Liver (tissue), 9 donors: ENCODE results near the gene SATB2. TPM values are rescaled to one million over a fixed set of nuclear protein-coding genes. Genes with fewer than 3 reads are reported as not detected.

Experiments used
- DNase-seq: peaks from one replicate; pipeline ENCODE4 v3.0.0-alpha.2; 2017; ENCODE audit warnings: low spot score
- H3K27ac ChIP-seq, 2 donors: one replicate each; pipeline ENCODE4 v1.7.0; 2013; ENCODE audit warnings: inconsistent platforms in 2 of 2, low read length in 2 of 2, control low read depth in 1 of 2, low read depth in 1 of 2, mild to moderate bottlenecking in 1 of 2
- H3K27me3 ChIP-seq, 4 donors: one replicate each; pipeline versions ENCODE4 v1.6.1 to v1.7.0; 2013; ENCODE audit warnings: low read length in 3 of 4, inconsistent platforms in 1 of 4, mild to moderate bottlenecking in 1 of 4, moderate library complexity in 1 of 4; ENCODE audit not compliant: control insufficient read depth in 4 of 4, insufficient read depth in 4 of 4
- H3K36me3 ChIP-seq, 4 donors: one replicate each; pipeline versions ENCODE4 v1.6.1 to v1.7.0; 2013; ENCODE audit warnings: low read length in 3 of 4, mild to moderate bottlenecking in 3 of 4, low read depth in 1 of 4, moderate library complexity in 1 of 4; ENCODE audit not compliant: control insufficient read depth in 4 of 4, insufficient read depth in 3 of 4
- H3K4me1 ChIP-seq, 4 donors: one replicate each; pipeline versions ENCODE4 v1.6.1 to v1.7.0; 2013; ENCODE audit warnings: low read length in 3 of 4, mild to moderate bottlenecking in 3 of 4, moderate library complexity in 1 of 4; ENCODE audit not compliant: control insufficient read depth in 4 of 4, insufficient read depth in 4 of 4
- H3K4me3 ChIP-seq, 3 donors: one replicate each; pipeline versions ENCODE4 v1.6.1 to v1.7.0; 2013; ENCODE audit warnings: low read length in 3 of 3, control low read depth in 1 of 3, low read depth in 1 of 3, mild to moderate bottlenecking in 1 of 3
- H3K9ac ChIP-seq, 2 donors: one replicate each; pipeline ENCODE4 v1.7.0; 2013; ENCODE audit warnings: low read length in 2 of 2, mild to moderate bottlenecking in 2 of 2, moderate library complexity in 2 of 2, control low read depth in 1 of 2, low read depth in 1 of 2
- H3K9me3 ChIP-seq, 4 donors: one replicate each; pipeline versions ENCODE4 v1.6.1 to v1.7.0; 2013; ENCODE audit warnings: low read length in 3 of 4; ENCODE audit not compliant: control insufficient read depth in 4 of 4
- ATF3 ChIP-seq: IDR thresholded peaks from 2 replicates; pipeline ENCODE4 v1.6.1; 2016; ENCODE audit warnings: antibody characterized with exemption
- EGR1 ChIP-seq, 2 donors: IDR thresholded peaks; 2 replicates each; pipeline ENCODE4 v1.6.1; 2016 to 2018; ENCODE audit warnings: antibody characterized with exemption in 2 of 2, low read depth in 2 of 2
- FOXA2 ChIP-seq: IDR thresholded peaks from 2 replicates; pipeline ENCODE4 v1.6.1; 2016; ENCODE audit warnings: antibody characterized with exemption
- HNF4A ChIP-seq, 2 donors: conservative IDR thresholded peaks; 2 replicates each; pipeline ENCODE4 v1.6.1; 2016; ENCODE audit warnings: antibody characterized with exemption in 2 of 2, mild to moderate bottlenecking in 2 of 2
- HNF4G ChIP-seq: IDR thresholded peaks from 2 replicates; pipeline ENCODE4 v1.6.1; 2016; ENCODE audit warnings: antibody characterized with exemption
- JUND ChIP-seq, 2 donors: IDR thresholded peaks; 2 replicates each; pipeline ENCODE4 v1.6.1; 2016; ENCODE audit warnings: antibody characterized with exemption in 2 of 2
- NR2F2 ChIP-seq: IDR thresholded peaks from 2 replicates; pipeline ENCODE4 v1.6.1; 2016; ENCODE audit warnings: antibody characterized with exemption
- REST ChIP-seq: IDR thresholded peaks from 2 replicates; pipeline ENCODE4 v1.6.1; 2016; ENCODE audit warnings: antibody characterized with exemption, mild to moderate bottlenecking
- RXRA ChIP-seq, 2 donors: IDR thresholded peaks; 2 replicates each; pipeline ENCODE4 v1.6.1; 2017 to 2018; ENCODE audit warnings: antibody characterized with exemption in 2 of 2, mild to moderate bottlenecking in 1 of 2
- SP1 ChIP-seq: IDR thresholded peaks from 2 replicates; pipeline ENCODE4 v1.6.1; 2018; ENCODE audit warnings: antibody characterized with exemption, mild to moderate bottlenecking
- TAF1 ChIP-seq: conservative IDR thresholded peaks from 2 replicates; pipeline ENCODE4 v1.6.1; 2016; ENCODE audit warnings: antibody characterized with exemption, mild to moderate bottlenecking
- YY1 ChIP-seq: IDR thresholded peaks from 2 replicates; pipeline ENCODE4 v1.6.1; 2016; ENCODE audit warnings: antibody characterized with exemption, mild to moderate bottlenecking
- ZBTB33 ChIP-seq: IDR thresholded peaks from 2 replicates; pipeline ENCODE4 v1.6.1; 2016; ENCODE audit warnings: antibody characterized with exemption
- WGBS: extraction: QIAGEN DNeasy Blood & Tissue Kit; methylation state at CpG from one replicate; pipeline ENCODE4 v1.1.7; 2013; 5-methylcytosine and 5-hydroxymethylcytosine counted together
- polyA plus RNA-seq, 2 donors: library from polyadenylated mRNA; stranded (reverse) in 1 of 2; unstranded in 1 of 2; fragments of 200-250 nt in 1 of 2; fragments of >200 nt in 1 of 2; fragmentation: Nextera tagmentation in 1 of 2; extraction: Ambion mirVana in 1 of 2; gene quantifications; one replicate each; pipeline versions ENCODE4 v1.2.1 to v1.2.3, GENCODE V29; 2013 to 2015
- total RNA-seq, 2 donors: library from RNA; depleted of rRNA; stranded (reverse); fragments of >200 nt; gene quantifications; one replicate each; pipeline ENCODE4 v1.2.3, GENCODE V29; 2014
- TF ChIP-seq, protein P1 (sequence below): IDR thresholded peaks from 2 replicates; pipeline ENCODE4 v1.6.1; 2016; ENCODE audit warnings: antibody characterized with exemption
- donor health status: healthy.
- donor health status: healthy.
- donor health status: healthy.
- donor health status: healthy.
- donor health status: healthy.

The SATB2 gene
- total and polyA plus RNA-seq, 4 donors = 0.19 to 2.3 (median 0.91) TPM

DNA sequence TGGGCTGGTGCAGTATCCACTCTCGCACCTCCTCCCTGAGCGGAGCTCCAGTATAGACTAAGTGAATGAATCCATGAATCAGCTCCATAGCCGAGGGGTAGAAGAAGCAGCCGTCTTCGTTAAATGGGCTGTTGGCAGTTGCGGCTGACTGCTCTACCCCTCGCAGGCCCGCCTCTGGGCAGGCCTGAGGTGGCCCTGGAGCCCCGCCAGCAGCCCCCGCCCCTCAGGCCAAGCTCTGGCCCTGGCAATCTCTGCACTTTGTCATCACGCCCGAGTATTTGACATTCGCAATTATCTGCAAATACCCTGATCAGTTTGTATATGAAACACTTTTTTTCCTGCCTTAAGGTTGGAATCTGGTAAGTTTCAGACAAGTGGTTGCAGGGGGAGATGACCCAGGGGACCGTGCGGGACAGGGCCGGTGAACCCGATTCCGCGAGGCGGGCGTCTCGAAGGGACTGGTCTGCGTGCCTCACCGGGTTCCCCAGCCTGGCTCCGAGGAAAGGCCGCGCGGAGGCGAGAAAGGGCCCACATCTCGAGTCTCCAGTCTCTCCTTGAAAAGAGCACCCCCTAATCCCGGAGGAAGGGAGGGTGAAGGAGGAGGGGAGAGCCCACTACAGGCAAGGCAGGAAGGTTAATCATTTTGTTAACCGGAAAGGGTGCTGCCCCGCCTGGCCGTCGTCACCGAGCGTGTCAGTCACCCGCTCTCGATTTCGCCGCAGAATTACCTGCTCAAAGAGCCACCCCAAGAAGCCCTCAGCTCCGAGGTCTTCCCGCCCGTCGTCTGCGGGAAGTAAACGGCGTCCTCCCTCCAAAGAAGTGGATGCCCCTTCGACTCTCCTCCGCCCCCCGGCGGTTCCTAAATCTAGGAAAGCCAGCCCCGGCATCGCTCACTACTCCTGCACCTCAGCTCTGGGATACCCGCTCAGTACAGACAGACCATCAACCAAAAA lies 11.1 kb upstream of the SATB2 start:
- no peak overlapping the region for H3K27ac ChIP-seq

DNA sequence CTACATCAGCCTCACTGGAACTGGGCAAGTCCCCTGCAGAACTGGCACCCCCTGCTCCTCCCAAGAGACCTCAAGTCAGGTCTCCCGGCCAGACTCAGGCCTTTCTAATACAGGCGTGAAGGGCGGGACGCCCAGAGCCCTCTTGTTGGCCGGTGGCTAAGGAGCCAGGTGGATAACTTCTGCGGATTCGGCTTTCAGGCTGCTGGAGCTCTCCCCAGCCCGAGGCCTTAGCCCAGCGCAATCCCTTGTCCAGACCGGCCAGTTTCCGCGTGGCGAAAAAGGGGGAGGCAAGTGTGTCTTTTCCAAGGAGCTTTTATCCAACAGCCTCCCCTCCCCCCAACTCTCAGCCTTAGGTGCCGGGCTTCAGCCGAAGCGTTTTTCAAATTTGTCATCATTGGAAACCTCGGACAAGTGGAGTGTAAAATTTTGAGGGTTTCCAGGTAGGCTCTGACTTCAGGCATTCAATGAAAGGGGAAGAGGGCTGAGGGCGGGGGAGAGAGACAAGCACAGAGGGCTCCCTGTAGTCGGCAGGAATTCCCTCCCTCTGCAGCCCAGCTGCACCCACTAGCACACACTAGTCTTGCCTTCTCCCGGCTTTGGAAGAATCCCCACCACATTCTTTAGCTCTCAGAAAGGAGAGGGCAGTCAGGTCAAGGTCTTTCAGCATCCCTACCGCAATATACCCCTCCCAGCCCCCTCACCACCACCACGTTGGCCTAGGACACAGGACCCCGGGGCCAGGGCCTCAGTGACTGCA lies 9.5 kb upstream of the SATB2 start:
- H3K36me3 ChIP-seq = no peaks in the 10 kb centered on the region

More for the DNA sequence above, 11.1 kb upstream of the SATB2 start:
- H3K36me3 ChIP-seq = no peaks in the 10 kb centered on the region
- peaks cover 0 to 49% (median 34%) of the 10 kb centered on the region in 4 donors for H3K27me3 ChIP-seq
- 9% methylated on average over 55 of the region's 55 CpGs for WGBS
- DNase-seq = no peak
- H3K4me1 ChIP-seq = peaks cover 3 to 31% (median 16%) of the 10 kb centered on the region in 4 donors
- no peaks in the 10 kb centered on the region for H3K9me3 ChIP-seq
- TF ChIP-seq SP1 (no peak), NR2F2 (no peak), RXRA (IDR thresholded peaks at IDR 0.05) (no peak), EGR1 (IDR thresholded peaks at IDR 0.05; ENCODE audit: low read depth in 2 of 2) (no peak), JUND (IDR thresholded peaks at IDR 0.05) (no peak)
- peak overlapping the region in 1 of 3 donors; percentile 27 for H3K4me3 ChIP-seq
- no peak overlapping the region for H3K9ac ChIP-seq

DNA sequence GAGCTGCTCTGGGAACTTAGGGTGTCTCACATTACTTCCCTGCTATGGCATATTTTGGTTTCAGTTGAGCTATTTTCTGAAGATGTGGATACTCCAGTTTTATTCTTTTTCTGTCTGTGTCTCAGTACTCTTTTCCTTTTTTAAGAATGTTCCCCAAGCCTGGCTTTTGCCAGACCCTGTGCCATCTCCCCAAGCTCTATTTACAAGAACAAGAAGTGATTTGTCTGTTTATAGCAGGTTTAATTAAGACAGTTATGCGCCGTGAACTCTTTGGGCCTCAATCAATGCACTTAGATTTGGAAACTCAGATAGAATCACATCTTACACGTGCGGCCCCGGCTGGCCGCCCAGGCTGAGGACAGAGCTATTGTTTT lies 8.9 kb upstream of the SATB2 start:
- Histone ChIP-seq H3K4me3 (no peak overlapping the region), H3K9ac (no peak overlapping the region), H3K9me3 (no peaks in the 10 kb centered on the region), H3K4me1 (peaks cover 14 to 40% (median 29%) of the 10 kb centered on the region in 4 donors), H3K27me3 (peaks cover 0 to 58% (median 35%) of the 10 kb centered on the region in 4 donors), H3K36me3 (no peaks in the 10 kb centered on the region), H3K27ac (no peak overlapping the region)
- 9% methylated on average over 6 of the region's 6 CpGs for WGBS
- no peak for DNase-seq
- TF ChIP-seq FOXA2 (no peak), TAF1 (no peak), JUND (IDR thresholded peaks at IDR 0.05) (no peak), ZBTB33 (no peak), ATF3 (no peak), EGR1 (IDR thresholded peaks at IDR 0.05; ENCODE audit: low read depth in 2 of 2) (no peak), HNF4G (no peak), HNF4A (conservative IDR thresholded peaks at IDR 0.05) (no peak), YY1 (no peak), SP1 (no peak), REST (no peak)
- TF ChIP-seq, protein P1, sequence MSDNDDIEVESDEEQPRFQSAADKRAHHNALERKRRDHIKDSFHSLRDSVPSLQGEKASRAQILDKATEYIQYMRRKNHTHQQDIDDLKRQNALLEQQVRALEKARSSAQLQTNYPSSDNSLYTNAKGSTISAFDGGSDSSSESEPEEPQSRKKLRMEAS = no peak

More for the DNA sequence above, 9.5 kb upstream of the SATB2 start:
- Histone ChIP-seq H3K9me3 (no peaks in the 10 kb centered on the region), H3K9ac (no peak overlapping the region), H3K27ac (no peak overlapping the region), H3K4me1 (peaks cover 14 to 41% (median 27%) of the 10 kb centered on the region in 4 donors), H3K4me3 (no peak overlapping the region), H3K27me3 (peaks cover 0 to 53% (median 34%) of the 10 kb centered on the region in 4 donors)
- no peak for DNase-seq
- TF ChIP-seq YY1 = no peak
- no peak for TF ChIP-seq ZBTB33
- TF ChIP-seq HNF4A (conservative IDR thresholded peaks at IDR 0.05) = no peak
- 9% methylated on average over 23 of the region's 23 CpGs for WGBS
